Esophagus muscularis mucosa (tissue), 4 donors: ENCODE measurements around the gene SKI.

ENCODE experiments used
- EP300 ChIP-seq: sonication (generic); formaldehyde crosslinking; IDR thresholded peaks from one replicate; pipeline ENCODE4 v1.6.1; 2017; ENCODE audit warnings: antibody characterized with exemption
- POLR2A ChIP-seq: fragments of 450-650 bp; IDR thresholded peaks from one replicate; pipeline ENCODE4 v1.6.1; 2017; ENCODE audit warnings: antibody characterized with exemption, moderate library complexity, mild to moderate bottlenecking, low read depth
- POLR2AphosphoS5 ChIP-seq, 2 donors: sonication (generic); formaldehyde crosslinking; IDR thresholded peaks; one replicate each; pipeline ENCODE4 v1.6.1; 2017; ENCODE audit warnings: antibody characterized with exemption in 2 of 2
- TF ChIP-seq, protein P1 (sequence below), 3 experiments: fragments of 200-600 bp in 2 of 3; fragments of 450-650 bp in 1 of 3; sonication (generic) in 2 of 3; IDR thresholded peaks; one replicate each; pipeline ENCODE4 v1.5.1; 2017 to 2019; ENCODE audit warnings: antibody characterized with exemption in 3 of 3, mild to moderate bottlenecking in 2 of 3, moderate library complexity in 1 of 3

DNA sequence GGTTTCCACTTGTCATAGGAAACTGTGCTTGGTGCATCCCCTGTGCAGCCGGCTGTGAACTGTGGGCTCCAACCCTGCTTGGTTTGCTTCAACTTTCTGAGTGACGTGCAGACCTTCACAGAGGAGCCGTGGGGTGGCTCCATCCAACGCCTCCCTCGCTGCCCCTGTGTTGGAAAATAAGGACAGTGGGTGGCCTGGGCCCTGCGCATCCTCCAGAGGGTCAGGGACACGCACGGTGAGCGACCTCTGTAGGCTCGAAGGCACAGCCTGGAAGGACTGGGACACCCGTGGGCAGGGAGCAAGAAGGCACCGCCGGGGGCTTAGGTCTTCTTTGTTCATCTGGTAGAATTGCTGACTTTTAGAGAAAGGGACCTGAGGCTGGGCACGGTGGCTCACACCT is 27.1 kb upstream of the SKI start:
- TF ChIP-seq, protein P1, sequence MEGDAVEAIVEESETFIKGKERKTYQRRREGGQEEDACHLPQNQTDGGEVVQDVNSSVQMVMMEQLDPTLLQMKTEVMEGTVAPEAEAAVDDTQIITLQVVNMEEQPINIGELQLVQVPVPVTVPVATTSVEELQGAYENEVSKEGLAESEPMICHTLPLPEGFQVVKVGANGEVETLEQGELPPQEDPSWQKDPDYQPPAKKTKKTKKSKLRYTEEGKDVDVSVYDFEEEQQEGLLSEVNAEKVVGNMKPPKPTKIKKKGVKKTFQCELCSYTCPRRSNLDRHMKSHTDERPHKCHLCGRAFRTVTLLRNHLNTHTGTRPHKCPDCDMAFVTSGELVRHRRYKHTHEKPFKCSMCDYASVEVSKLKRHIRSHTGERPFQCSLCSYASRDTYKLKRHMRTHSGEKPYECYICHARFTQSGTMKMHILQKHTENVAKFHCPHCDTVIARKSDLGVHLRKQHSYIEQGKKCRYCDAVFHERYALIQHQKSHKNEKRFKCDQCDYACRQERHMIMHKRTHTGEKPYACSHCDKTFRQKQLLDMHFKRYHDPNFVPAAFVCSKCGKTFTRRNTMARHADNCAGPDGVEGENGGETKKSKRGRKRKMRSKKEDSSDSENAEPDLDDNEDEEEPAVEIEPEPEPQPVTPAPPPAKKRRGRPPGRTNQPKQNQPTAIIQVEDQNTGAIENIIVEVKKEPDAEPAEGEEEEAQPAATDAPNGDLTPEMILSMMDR (IDR thresholded peaks at IDR 0.05), result no peak
- no peak for TF ChIP-seq POLR2AphosphoS5 (IDR thresholded peaks at IDR 0.05)
- TF ChIP-seq POLR2A, result no peak
- TF ChIP-seq EP300, result no peak
